ENCODE measurements around the gene RET.

DNA sequence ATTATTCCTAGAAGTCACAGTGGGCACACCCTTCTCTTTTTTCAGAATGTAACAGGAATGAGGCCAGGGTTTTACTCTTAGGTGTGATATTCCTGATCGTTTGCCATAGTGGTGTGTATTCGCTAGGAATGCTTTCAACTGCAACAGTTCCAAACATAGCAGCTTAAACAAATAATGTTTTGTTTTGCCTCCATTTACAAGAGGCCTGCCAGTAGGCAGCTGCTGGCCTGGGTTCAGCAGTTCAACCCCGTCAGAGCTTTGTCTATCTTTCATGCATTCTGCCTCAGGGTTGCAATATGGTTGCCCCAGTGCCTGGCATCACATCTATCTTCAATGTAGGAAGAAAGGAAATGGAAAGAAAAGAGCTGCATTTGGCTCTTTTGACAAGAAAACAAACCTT, 21.7 kb upstream of the RET start:
- TF ChIP-seq, protein P1, sequence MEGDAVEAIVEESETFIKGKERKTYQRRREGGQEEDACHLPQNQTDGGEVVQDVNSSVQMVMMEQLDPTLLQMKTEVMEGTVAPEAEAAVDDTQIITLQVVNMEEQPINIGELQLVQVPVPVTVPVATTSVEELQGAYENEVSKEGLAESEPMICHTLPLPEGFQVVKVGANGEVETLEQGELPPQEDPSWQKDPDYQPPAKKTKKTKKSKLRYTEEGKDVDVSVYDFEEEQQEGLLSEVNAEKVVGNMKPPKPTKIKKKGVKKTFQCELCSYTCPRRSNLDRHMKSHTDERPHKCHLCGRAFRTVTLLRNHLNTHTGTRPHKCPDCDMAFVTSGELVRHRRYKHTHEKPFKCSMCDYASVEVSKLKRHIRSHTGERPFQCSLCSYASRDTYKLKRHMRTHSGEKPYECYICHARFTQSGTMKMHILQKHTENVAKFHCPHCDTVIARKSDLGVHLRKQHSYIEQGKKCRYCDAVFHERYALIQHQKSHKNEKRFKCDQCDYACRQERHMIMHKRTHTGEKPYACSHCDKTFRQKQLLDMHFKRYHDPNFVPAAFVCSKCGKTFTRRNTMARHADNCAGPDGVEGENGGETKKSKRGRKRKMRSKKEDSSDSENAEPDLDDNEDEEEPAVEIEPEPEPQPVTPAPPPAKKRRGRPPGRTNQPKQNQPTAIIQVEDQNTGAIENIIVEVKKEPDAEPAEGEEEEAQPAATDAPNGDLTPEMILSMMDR (IDR thresholded peaks at IDR 0.05), result no peak
- no peak for TF ChIP-seq POLR2A (IDR thresholded peaks at IDR 0.05)

Measured in right lobe of liver (tissue), 4 donors.